Embryonic facial prominence (tissue), 1 donor: ENCODE measurements around the gene TGFB1.

Source experiments
- DNase-seq: peaks from one replicate; pipeline ENCODE4 v3.0.0-alpha.2; 2016; ENCODE audit errors: extremely low spot score

TGFB1 gene

DNA sequence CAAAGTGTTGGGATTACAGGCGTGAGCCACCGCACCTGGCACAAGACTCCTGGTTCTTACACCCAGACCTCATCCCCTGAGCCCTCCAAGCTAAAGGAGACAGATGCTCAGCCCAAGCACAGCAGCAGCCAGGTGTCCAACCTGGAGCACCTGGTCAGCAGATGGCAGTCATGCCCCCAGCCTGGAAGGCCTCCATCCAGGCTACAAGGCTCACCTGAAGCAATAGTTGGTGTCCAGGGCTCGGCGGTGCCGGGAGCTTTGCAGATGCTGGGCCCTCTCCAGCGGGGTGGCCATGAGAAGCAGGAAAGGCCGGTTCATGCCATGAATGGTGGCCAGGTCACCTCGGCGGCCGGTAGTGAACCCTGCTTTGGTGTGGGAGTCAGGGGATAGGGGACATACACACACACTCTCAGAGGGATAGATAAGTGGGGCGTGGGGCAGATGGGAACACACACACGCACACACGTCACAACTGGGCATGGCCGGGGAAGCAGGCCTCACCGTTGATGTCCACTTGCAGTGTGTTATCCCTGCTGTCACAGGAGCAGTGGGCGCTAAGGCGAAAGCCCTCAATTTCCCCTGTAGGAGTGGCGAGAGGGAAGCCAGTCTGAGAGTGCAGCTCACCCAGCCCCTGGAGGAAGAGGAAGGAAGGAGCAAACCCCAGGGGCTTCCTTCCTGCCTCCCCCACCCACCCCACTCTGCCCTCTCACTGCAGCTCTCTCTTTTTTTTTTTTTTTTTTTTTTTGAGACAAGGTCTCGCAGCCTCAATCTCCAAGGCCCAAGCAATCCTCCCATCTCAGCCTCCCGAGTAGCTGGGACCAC, 11.8 kb downstream of the TGFB1 start:
- DNase-seq, result no peak

DNA sequence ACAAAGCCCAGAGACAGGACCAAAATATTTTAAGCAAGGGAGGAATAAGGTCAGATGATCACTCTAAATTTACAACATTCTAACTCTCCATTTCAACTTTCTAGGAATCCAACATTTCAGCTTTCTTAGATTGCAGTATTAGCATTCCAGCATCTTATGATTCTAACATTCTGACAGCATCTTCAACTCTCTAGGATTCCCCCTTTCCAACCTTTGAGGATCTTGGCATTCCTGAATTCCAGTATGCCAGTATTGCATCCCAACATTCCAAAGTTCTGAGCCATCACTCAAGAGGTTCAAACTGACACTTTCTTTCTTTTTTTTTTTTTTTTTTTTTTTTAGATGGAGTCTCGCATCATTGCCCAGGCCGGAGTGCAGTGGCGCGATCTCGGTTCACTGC, 13.8 kb downstream of the TGFB1 start:
- no peak for DNase-seq

DNA sequence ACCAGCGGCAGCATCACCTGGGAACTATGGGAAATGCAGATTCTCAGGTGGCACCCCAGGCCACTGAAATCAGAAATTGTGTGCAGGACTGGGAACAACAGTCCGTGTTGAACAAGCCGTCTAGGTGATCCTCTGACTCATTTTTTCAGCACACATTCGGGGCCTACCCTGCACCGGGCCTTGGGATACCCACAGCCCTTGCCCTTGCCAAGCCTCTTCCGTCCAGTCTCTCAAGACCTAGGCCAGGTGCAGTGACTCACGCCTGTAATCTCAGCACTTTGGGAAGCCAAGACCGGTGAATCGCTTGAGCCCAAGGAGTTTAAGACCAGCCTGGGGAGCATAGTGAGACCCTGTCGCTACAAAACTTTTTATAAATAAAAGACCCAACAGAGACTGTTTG, 18.3 kb downstream of the TGFB1 start:
- DNase-seq, result no peak

DNA sequence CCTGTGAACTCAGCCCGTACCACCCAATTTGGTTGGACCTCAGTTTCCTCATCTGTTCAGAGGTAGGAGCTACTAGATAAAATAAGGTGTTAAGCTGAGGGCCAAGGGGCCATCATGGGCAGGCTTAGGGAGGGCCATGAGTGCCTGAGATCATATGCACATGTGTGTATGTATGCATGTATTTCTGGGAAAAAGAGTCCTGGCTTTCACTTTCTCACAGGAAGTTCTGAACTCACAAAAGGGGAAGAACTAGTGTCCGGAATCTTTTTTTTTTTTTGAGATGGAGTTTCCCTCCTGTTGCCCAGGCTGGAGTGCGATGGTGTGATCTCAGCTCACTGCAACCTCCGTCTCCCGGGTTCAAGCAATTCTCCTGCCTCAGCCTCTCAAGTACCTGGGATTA, 18.9 kb downstream of the TGFB1 start:
- no peak for DNase-seq

DNA sequence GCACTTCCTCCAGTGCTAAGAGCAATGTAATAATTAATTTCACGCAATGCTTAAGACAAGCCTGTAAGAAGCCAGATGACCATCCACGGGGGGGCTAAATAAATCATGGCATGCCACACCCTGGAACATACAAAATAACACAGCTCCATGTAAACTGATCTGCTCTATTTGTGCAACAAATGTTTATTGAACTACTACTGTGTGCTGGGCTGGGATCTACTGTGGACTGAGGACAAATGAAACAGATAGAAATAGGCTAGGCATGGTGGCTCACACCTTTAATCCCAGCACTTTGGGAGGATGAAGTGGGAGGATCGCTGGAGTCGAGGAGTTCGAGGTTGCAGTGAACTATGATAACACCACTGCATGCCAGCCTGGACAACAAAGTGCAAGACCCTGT, 21.3 kb downstream of the TGFB1 start:
- no peak for DNase-seq

DNA sequence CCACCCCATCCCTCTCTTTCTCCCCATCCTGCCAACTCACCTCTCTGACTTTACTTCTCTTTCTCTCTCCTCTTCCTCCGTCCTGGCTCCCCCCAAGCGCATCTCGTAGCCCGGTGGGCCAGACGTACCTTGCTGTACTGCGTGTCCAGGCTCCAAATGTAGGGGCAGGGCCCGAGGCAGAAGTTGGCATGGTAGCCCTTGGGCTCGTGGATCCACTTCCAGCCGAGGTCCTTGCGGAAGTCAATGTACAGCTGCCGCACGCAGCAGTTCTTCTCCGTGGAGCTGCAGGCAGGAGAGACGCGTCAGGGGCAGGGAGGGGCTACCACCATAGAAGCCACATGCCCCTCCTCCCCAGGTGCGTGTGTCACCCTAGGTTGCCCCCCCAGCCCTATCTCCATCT, 21.7 kb downstream of the TGFB1 start:
- no peak for DNase-seq

DNA sequence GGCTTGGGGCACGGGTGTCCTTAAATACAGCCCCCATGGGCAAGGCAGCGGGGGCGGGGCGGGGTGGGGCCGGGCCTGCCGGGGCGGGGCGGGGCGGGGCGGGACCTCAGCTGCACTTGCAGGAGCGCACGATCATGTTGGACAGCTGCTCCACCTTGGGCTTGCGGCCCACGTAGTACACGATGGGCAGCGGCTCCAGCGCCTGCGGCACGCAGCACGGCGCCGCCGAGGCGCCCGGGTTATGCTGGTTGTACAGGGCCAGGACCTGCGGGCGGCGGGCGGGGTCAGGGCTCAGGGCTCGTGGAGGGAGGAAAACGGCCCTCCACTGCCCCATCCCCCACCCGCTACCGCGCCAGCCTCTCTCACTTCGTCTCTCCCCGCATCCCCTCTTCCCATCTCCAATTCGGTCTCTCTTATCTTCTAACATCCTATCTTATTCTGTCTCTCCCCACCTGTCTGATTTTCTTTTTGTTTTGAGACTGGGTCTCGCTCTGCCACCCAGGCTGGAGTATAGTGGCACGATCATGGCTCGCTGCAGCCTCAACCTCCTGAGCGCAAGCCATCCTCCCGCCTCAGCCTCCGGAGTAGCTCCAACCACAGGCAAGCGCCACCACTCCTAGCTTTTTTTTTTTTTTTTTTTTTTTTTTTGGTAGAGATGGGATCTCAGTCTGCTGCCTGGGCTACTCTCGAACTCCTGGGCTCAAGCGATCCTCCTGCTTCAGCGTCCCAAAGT, 22.6 kb downstream of the TGFB1 start:
- DNase-seq, result no peak

DNA sequence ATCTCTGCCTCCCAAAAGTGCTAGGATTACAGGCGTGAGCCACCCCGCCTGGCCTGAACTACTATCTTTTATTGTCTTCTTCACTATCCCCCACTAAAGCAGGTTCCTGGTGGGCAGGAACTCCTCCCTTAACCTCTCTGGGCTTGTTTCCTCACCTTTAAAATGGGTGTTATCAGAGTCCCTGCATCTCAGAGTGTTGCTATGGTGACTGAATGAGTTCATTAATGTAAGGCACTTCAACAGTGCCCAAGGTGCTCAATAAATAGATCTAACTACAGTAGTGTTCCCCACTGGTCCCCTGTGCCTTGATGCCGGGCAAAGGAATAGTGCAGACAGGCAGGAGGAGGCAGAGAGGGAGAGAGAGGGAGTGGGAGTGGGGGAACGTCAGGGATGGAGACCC, 23.2 kb downstream of the TGFB1 start:
- no peak for DNase-seq

DNA sequence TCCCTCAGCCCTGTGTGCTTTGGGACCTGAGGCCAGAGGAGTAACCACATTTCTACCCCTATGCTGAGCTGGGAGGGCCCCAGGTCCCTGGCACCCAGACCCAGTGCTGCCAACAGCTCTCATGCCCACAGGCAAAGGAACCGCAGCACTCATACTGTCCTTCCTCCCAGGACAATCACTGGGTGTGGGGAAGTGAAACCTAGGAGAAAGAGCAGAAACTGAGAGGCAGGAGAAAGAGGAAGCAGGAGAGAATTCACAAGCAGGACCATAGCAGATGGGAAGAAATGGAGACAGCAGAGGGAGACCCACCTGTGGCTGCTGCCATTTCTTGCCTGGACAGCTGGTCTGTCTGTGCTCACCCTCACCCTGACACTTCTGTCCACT, 24.9 kb downstream of the TGFB1 start:
- DNase-seq, result no peak

DNA sequence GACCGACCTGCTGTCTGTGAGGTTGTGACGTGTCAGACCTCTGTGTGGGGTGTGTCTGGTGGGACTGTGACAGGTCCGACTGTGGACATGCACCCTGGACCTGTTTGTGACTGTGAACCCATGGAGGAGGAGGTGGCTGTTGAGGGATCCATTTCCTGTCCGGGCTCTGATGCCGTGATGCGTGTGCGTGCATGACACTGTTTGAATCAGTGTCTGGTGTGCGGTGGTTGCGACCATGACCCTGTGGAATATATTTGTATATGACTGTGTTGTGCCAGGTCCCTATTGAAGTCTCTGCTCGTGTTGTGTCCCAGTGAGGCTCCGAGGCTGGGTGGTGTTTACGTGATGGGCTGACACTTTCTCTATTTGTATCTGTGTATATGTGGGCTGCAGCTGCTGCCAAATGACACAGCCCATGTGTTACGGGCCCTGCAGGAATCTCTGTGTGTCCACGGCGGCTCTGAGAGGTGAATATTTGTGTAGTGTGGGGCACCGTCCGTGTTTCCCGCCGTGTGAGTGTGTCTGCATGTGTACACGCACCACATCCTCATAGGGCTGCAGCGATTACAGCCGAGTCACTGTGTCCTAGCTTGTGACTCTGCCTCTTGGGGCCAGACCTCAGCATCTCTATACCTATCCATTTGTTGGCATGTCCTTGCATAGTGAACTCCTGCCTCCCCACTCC, 25.4 kb downstream of the TGFB1 start:
- DNase-seq, result no peak

DNA sequence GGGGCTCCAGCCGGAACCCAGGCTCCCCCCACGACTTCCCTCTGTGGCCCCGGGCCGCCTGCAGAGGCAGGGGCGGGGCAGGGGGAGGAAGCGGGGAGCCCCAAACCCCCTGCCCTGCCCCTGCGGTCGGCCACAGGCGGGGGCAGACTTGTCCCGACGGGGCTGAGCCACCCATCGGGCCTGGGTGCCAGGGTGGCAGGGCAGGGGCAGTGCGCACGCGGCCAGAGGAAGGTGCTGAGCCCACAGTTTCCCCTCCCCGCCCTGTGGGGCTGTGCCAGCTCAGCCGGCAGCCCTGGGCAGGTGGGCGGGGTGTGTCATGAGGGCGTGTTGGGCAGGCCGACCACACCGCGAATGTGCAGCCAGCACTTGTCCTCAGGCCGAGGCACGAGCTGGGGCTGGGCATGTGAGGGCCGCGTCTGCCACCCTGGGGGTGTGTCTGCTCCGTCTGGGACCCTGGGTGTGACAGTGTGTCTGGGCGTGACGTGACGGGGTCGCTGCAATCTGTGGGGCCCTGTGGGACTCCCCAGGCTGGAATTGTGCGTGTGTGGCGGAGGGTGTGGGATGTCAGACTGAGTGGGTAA, 26.1 kb downstream of the TGFB1 start:
- DNase-seq, result no peak

DNA sequence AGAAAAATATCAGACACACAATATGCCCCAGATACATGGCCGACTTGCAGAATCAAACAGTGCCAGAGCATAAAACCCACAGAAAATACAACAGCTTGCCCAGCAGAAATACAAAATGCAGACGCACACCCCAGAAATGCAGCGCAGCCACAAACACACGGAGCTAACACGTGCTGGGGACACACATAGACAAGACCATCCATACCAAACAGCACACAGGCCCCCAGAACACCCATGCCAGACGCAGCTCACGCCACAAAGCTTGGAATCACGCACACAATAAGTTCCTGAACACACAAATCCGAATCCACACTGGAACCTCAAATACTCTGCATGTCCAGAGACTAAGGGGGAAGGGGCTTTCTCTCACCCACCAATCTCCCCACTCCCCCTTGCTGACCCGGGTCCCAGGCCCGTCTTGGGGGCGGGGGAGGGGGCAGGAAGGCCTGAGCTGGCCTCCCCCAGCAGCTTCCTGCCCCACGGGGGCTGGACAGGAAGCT, 26.6 kb downstream of the TGFB1 start:
- no peak for DNase-seq

DNA sequence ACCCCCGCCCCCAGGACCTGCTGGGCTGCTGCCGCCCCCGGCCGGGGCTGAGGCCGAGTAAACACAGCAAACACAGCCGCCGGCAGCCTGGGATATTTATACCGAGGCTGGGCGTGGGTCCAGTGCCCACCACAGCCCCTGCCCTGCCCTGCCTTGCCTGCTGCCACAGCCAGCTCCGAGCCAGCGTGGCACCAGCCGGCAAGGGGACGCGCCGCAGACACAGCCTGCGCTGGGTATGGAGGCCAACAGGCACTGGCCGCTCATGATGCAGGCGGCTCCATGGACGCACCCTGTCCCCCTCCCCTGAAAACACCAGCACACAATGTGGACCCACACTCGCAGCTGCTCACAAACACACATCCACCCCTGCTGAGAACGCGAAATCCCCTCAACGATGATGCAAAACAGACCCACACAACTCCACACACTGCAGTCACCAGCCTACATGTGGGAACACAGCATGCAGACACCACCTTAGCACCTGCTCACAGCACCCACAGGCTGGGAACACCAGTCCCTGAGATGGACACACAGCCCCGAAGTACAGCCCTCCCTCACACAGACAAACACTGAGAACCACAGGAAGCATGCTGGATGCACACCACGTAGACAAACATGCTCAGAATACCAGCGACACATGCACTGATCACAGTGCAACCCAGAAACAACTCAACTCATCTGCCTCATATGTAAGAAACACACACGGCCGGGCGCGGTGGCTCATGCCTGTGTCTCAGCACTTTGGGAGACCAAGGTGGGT, 27.6 kb downstream of the TGFB1 start:
- DNase-seq, result no peak

DNA sequence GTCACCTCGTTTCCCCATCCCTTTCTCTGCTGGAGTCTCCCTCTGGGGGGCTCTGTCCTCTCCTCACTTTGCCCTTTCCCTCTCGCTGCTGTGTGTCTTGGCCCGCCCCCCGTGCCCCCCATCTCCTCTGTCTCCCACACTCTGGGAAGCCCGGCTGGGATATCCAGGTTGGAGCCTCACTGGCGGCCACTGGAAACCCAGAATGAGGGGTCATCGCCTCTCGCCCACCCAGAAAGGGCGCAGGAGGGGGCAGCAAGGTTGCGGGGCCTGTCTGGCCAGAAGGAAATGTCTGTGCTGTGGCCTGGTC, 28.1 kb downstream of the TGFB1 start:
- DNase-seq, result no peak

DNA sequence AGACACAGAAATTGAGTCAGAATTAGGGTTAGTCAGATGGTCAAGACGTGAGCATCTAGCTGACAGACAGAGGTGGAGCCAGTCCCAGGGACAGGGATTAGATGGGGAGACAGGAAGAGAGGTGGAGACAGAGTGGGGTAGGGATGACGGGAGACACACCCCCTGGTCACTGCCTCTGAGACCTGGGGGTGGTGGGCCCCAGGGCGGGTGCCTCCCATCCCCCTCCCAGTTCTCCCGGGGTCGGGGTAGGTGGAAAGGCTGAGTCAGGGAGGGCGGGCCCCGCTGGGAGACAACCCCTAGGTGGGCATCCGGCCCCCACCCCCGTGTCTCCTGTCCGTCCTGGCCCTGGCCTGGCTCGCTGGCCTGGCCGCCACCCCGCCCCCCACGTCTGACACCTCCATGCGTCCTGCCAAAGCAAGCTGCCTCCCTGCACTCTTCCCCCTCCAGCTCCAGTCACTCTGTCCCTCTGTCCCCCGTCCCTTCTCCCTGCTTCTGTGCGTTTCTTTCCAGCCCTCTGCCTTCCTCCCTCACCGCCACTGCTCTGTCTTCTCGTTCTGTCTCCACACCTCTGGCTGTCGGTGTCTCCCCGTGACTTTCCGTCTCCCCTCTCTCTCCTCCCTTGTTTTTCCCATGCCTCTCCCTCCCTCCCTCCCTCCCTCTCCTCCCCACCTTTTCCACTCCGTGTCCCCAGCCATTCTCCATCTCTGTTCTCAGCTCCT, 28.6 kb downstream of the TGFB1 start:
- no peak for DNase-seq

DNA sequence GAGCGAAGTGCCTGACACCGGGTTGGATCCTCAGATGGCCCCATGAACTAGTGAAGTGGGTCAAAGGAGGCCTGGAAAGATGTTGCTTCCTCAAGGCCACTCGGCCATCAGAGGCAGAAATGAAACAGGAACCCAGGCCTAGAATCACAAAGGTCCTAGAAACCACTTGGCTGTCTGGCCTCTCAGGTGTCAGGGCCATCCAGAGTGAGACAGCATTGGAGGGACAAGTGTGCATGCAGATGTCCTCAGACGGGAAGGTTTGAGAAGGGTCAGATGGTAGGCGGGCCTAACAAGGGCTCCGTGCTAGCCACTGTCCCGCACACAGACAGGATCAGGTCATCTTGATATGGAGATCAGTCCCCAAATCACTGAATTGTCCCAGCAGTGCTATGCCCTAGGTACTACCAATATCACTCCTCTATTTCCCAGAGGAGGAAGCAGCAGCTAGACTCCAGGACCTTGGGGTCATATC, 29.5 kb downstream of the TGFB1 start:
- DNase-seq, result no peak

DNA sequence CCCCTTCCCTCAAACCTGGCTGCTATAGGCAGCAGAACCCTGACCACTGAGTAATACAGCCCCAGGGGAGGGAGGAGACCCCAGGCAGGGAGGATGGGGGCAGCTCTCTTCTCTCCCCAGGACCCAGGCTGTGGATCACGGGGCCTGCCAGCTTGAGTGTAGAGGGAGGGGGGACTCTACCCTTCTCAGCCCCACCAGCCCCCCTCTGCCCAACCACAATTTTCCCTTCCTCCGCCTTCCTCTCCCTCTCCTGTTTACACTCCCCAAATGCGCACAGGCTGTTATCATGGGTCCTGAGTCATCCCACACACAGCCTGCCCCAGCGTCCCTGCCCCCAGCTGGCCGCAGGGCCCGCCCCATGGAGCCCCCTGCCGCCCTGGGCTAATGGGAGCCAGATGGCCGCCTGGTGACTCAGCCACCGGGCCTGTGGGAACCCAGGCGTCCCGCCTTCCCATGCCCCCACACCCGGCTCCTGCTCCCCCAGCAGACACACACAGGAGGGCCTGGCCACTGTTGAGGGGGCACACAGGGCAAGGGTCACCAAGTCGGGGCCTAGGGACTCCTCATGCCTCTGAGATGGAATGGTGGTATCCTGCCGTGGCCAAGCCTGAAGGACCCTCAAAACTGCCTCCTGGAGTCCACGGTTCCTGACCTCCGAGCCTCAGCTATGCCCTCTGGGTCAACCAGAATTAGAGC, 30.1 kb downstream of the TGFB1 start:
- DNase-seq, result no peak

DNA sequence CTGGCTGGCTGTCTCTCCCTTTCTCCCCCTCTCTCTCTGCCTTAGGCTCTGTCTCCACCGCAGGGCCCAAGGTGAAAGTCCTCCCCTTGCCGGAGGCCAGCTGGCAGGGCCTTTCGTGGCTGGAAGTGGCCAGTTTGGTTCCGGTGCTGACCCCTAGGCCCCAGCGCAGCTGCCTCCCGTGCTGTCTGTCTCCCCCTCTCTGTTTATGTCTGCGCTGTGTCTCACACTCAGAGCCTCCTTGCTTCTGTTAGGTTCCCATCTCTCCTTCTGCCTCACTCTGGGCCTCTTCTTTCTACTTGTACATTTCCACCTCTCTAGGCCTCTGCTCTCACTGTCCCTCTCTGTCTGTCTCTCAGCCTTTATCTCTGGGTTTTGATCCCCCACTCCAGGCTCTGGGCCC, 30.7 kb downstream of the TGFB1 start:
- DNase-seq, result no peak

DNA sequence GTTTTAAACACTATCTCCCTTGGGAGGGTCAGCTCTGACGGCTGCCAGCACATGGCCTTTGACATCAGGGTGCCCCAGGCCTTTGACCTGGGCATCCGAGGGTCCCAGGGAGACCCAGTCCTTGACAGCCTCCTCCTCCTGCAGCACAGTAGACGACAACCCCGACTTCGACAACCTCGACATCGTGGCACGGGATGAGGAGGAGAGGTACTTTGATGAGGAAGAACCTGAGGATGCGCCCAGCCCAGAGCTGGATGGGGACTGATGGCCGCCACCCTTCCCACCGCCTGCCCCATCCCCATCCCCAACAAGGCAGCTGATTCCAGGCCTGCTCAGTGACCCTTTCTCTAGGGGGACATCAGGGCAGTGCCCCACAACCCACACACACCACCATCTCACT, 31.3 kb downstream of the TGFB1 start:
- no peak for DNase-seq

DNA sequence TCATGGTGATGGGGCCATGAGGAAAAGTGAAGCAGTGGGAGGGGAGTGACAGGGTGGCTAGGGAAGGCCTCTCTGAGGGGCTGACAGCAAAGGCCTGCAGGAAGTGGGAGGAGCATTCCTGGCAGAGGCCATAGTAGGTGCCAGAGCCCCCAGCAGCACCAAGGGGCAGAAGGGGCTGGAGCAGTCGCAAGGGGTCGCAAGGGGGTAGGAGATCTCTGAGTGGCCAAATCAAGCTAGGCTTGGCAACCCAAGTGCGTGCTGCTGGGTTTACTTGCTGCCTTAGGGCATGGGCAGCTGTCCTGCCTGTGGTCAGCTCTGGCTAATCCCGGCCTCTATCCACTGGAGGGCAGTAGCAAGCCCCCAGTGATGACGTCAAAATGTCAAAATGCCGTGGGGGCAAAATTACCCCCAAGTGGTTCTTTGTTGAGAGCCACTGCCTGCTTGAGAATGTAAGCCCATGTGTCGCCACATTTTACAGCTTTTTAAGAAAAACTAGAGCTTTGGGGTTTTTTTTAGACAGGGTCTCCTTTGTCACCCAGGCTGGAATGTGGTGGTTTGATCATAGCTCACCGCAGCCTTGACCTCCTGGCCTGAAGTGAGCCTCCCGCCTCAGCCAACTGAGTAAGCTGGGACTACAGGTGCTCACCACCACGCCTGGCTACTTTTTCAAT, 32.0 kb downstream of the TGFB1 start:
- no peak for DNase-seq
